Activated T-helper 17 cell treated with anti-CD3 and anti-CD28 coated beads, Interleukin-2, amount 50 U/mL, for 72 hours (primary cell): Measurements from ENCODE around the gene ZNF555. TPM values are rescaled to one million over a fixed set of nuclear protein-coding genes. Genes with fewer than 3 reads are reported as not detected.

Experiments
- ATAC-seq: fragments of 150-1000 bp; cut with Tn5 transposase; replicated peaks from 2 replicates; pipeline ENCODE4 v1.10.0; 2021; ENCODE audit warnings: mild to moderate bottlenecking, moderate library complexity
- H3K27ac Mint-ChIP-seq: one replicate; pipeline ENCODE4 v1.8.0; 2022; ENCODE audit warnings: mixed read lengths
- H3K27me3 Mint-ChIP-seq: one replicate; pipeline ENCODE4 v1.8.0; 2022; ENCODE audit warnings: mixed read lengths
- H3K36me3 Mint-ChIP-seq: one replicate; pipeline ENCODE4 v1.8.0; 2022; ENCODE audit warnings: low read depth, mild to moderate bottlenecking, mixed read lengths
- H3K4me1 Mint-ChIP-seq: one replicate; pipeline ENCODE4 v1.8.0; 2022; ENCODE audit warnings: mixed read lengths
- H3K4me3 Mint-ChIP-seq: one replicate; pipeline ENCODE4 v1.8.0; 2022; ENCODE audit warnings: mild to moderate bottlenecking, mixed read lengths
- H3K9me3 Mint-ChIP-seq: one replicate; pipeline ENCODE4 v1.8.0; 2022; ENCODE audit warnings: mixed read lengths
- total RNA-seq, 2 donors: library from RNA; stranded (reverse); gene quantifications; one replicate each; pipeline ENCODE4 v1.2.3, GENCODE V29; 2022

The ZNF555 gene
- total RNA-seq, 2 donors from 2014 or later = 1.3 to 4.5 TPM

DNA sequence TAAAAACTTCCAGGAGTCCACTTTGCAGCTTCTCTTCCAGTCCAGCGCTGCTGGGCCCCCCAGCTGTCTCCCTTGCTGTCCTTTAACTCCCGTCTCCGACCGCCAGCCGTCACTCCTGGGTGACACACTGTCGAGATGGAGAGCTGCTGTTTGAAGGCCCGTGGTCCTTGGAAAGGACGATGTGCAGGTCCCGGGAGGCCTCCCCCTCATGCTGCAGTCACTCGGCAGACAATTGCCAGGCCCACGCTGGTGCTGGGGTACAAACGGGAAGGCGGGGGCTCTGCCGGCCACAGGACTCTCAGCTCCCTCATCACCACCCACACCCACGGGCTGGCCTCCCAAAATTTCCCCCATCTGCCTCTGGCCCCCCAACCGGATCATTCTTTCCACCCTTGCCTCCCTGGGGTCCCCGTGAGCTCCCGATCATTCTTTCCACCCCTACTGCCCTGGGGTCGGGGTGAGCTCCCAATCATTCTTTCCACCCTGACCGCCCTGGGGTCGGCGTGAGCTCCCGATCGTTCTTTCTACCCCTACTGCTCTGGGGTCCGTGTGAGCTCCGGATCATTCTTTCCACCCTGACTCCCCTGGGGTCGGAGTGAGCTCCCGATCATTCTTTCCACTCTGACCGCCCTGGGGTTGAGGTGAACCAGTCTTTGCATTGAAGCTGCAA lies 37.7 kb upstream of the ZNF555 start:
- Mint-ChIP-seq H3K4me1 (peaks cover 5% of the 10 kb centered on the region), H3K4me3 (no peak overlapping the region), H3K27ac (no peak overlapping the region), H3K36me3 (peaks cover 36% of the 10 kb centered on the region), H3K27me3 (no peaks in the 10 kb centered on the region), H3K9me3 (no peaks in the 10 kb centered on the region)
- ATAC-seq = no peak

DNA sequence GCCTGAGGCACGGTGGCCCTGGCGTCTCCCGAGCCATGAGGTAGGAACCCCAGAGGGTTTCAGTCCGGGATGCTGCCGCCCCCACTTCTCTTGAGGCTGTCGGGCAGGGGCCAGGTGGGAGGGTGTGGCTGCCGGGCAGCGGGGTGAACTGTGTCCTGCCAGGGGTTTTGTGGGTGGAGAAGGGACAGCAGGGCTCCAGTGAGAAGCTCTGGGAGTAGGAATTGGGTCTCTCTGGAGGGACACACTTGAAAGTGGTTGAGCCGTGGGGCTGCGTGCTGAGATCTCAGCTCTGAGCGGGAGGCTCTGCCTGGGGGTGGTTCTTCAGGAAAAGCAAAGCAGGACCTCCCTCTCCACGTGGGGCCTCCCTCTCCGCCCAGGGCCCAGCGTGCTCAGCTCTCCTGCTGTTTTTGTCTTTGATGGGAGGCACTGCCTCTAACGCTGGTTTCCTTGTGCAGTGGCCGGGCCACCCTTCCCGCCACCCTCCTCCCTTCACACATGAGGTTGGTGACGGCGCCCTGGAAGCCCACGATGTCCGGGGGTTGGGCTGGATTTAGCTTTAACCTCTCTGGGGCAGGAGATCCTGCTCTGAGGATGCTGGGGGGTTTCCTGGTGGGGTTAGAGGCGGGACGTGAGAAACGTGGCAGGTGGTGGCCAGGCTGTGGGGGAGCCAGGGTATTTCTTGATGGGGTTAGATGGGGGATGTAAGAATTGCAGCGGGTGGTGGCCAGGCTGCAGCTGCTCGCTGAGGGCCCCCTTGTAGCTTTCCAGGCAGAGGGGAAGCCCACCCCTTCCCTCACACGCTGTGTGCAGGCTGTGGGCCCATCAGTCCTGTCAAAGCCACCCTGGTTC lies 36.9 kb upstream of the ZNF555 start:
- H3K9me3 Mint-ChIP-seq = no peaks in the 10 kb centered on the region
- H3K36me3 Mint-ChIP-seq = peaks cover 44% of the 10 kb centered on the region
- no peak for ATAC-seq
- no peak overlapping the region for H3K4me3 Mint-ChIP-seq
- H3K4me1 Mint-ChIP-seq = peaks cover 5% of the 10 kb centered on the region
- no peaks in the 10 kb centered on the region for H3K27me3 Mint-ChIP-seq
- H3K27ac Mint-ChIP-seq = no peak overlapping the region

DNA sequence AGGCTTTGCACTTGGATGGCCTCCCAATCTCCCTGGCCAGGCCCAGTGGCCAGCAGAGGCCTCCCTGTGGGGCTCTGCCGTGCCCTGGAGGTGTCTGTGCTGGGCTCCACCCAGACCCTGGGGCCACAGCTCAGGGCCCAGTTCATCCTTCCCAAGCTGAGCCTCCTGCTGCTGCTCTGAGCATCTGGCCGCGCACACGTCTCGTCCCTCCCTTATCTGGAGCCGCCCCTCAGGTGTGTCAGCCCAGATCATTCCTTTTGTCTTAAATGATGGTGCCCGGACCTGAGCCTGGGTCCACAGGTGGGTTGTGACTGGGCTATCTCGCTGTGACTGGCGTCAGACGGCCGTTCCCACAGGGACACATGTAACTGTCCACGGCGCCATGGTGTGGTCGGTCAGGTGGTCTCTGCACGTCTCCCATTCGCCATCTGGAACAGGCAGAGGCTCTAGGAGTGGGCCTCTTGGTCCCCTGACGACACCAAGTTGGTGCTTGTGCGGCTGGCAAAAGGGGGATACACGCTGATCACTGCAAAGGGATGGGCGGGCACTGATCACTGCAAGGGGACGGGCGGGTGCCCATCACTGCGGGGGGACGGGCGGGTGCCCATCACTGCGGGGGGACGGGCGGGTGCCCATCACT lies 35.9 kb upstream of the ZNF555 start:
- H3K4me1 Mint-ChIP-seq = peaks cover 5% of the 10 kb centered on the region
- no peak for ATAC-seq
- H3K4me3 Mint-ChIP-seq = no peak overlapping the region
- no peaks in the 10 kb centered on the region for H3K27me3 Mint-ChIP-seq
- H3K27ac Mint-ChIP-seq = no peak overlapping the region
- peaks cover 39% of the 10 kb centered on the region for H3K36me3 Mint-ChIP-seq
- no peaks in the 10 kb centered on the region for H3K9me3 Mint-ChIP-seq

DNA sequence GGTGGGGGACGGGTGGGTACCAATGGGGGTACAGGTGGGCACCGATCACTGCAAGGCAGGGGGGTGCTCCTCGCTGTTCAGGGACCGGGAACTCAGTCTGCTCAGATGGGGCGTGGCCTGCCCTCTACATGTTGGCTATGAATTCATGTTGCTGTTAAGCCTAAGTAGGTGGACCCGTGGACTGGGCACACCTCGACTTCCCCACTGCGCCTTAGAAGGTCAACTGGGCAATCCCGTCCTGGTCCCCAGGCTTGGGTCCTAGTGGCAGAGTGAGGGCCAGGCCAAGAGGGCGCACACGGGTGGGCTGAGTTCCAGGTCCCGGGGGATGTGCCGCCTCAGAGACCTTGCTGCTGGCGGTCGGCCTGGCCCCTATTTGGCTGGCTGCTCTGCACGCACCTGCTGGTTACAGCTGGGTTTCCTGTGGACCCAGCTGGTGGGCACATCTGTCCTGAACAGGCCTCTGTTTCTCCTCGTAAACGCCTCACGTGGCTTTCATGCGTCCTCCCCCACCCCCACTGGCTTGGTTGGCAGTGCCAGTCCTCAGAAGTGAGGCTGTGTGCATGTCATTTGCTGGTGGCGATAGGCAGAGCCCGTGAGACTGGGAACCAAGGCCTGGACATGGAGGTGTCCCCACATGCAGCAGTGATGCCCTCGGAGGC lies 35.2 kb upstream of the ZNF555 start:
- no peak for ATAC-seq
- no peak overlapping the region for H3K4me3 Mint-ChIP-seq

DNA sequence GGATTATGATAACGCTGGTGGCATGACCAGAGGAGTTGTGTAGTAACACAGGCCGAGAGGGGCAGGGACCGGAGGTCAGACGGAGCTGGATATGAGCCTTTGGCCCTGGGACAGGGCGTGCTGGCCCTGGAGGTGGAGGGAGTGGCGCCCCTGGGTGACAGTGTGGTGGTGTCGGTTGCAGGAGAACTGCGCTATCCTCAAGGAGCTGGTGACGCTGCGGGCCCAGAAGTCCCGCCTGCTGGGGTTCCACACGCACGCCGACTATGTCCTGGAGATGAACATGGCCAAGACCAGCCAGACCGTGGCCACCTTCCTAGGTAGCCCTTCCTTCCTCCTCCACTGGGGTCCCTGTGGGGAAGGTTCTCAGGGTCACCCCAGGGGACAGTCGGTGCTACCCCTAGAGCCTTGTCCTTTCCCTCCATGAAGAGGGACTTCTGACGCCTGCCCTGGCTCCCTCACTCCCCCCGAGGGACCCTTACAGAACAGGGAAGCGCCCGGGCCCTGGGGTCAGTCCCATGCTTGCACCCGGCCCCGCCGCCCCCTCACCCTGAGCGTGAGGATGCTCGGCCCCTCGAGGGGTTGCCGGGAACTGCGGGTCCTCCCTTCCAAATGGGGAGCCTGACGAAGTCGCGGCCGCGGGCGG lies 34.4 kb upstream of the ZNF555 start:
- peaks cover 5% of the 10 kb centered on the region for H3K4me1 Mint-ChIP-seq
- H3K4me3 Mint-ChIP-seq = no peak overlapping the region
- no peak for ATAC-seq
- no peaks in the 10 kb centered on the region for H3K9me3 Mint-ChIP-seq
- no peak overlapping the region for H3K27ac Mint-ChIP-seq
- H3K27me3 Mint-ChIP-seq = no peaks in the 10 kb centered on the region
- H3K36me3 Mint-ChIP-seq = peaks cover 36% of the 10 kb centered on the region

More for the DNA sequence above, 35.2 kb upstream of the ZNF555 start:
- H3K27me3 Mint-ChIP-seq = no peaks in the 10 kb centered on the region
- H3K9me3 Mint-ChIP-seq = no peaks in the 10 kb centered on the region
- no peak overlapping the region for H3K27ac Mint-ChIP-seq
- peaks cover 39% of the 10 kb centered on the region for H3K36me3 Mint-ChIP-seq
- peaks cover 5% of the 10 kb centered on the region for H3K4me1 Mint-ChIP-seq

DNA sequence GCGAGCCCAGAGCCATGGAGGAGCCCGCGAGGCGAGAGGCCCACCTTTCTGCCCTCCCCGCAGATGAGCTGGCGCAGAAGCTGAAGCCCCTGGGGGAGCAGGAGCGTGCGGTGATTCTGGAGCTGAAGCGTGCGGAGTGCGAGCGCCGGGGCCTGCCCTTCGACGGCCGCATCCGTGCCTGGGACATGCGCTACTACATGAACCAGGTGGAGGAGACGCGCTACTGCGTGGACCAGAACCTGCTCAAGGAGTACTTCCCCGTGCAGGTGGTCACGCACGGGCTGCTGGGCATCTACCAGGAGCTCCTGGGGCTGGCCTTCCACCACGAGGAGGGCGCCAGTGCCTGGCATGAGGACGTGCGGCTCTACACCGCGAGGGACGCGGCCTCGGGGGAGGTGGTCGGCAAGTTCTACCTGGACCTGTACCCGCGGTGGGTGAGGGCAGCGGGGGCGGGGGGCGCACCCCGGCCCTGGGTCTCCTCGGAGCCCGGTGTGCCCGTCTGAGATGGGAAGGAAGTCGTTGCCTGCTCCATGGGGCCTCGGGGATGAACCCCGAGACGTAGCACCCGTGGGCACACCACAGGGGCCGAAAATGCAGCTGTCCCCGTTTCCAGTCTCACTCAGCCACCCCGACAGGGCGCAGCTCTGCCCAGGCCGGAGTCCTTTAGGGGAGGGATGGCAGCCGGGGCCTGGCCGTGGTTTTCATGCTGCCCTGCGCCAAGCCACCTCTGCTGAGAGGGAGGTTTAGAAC lies 33.7 kb upstream of the ZNF555 start:
- H3K4me1 Mint-ChIP-seq = peaks cover 3% of the 10 kb centered on the region
- no peaks in the 10 kb centered on the region for H3K9me3 Mint-ChIP-seq
- H3K4me3 Mint-ChIP-seq = no peak overlapping the region
- peaks cover 29% of the 10 kb centered on the region for H3K36me3 Mint-ChIP-seq
- H3K27me3 Mint-ChIP-seq = no peaks in the 10 kb centered on the region
- H3K27ac Mint-ChIP-seq = no peak overlapping the region
- no peak for ATAC-seq

DNA sequence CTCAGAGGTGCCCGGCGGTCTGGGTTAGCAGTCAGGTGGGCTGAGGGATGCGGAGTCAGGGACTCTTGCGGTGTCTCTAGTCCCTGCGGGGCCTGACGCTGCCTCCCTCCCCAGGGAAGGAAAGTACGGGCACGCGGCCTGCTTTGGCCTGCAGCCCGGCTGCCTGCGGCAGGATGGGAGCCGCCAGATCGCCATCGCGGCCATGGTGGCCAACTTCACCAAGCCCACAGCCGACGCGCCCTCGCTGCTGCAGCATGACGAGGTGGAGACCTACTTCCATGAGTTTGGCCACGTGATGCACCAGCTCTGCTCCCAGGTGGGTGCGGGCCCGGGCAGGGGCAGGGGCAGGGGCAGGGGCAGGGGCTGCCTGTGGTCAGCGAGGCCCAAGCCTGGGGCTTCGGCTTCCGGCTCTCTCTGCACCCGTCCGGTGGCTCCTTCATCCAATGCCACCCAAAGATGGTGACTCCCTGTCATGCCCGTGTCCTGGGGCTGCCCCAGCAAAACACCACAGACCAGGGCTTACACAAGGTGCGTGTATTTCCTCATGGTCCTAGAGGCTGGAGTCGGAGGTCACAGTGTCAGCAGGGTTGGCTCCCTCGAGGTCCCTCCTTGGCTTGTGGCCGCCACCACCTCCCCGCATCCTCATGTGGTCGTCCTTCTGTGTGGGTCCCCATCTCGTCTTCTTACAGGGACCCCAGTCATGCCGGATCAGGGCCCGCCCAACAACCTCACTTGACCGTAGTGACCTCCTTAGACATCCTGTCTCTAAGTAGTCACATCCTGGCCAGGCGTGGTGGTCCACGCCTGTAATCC lies 32.9 kb upstream of the ZNF555 start:
- Mint-ChIP-seq H3K4me3 (no peak overlapping the region), H3K27ac (no peak overlapping the region), H3K9me3 (no peaks in the 10 kb centered on the region), H3K27me3 (no peaks in the 10 kb centered on the region), H3K36me3 (peaks cover 22% of the 10 kb centered on the region), H3K4me1 (no peaks in the 10 kb centered on the region)
- ATAC-seq = no peak

DNA sequence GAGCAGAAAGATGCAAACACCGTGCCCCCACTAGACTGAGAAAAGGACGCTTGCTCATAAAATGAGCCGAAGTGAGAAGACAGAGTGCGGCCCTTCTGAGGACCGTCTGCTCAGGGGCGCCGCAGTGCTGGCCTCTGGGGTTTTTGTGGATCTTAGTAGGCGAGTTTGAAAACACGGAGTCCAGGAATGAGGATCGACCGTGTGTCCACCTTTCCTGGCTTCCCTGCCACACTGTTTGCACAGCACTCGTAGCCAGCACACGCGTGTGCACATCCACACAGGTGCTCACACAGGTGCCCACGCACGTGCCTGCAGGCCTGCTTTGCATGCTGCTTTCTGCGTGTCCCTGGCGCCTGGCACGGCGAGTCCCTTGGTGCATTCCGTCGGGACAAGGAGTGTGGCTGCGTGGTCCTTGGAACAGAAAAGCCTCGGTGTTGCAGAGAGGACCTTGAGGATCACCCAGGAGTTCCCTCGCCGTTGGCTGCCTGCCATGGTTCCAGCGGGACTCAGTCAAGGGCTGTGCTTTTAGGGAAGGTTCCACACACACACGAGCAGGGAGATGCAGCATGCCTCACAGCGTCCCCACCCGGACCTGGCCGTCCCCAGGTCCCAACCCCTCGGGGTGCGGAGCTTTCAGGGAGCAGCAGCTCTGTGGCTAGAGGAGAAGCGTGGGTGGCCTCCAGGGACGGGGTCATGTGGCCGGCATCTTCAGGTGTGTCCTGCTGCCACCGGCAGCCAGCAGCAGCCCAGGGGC lies 31.7 kb upstream of the ZNF555 start:
- Mint-ChIP-seq H3K4me3 (no peak overlapping the region), H3K27me3 (no peaks in the 10 kb centered on the region), H3K36me3 (peaks cover 12% of the 10 kb centered on the region), H3K27ac (no peak overlapping the region), H3K9me3 (no peaks in the 10 kb centered on the region), H3K4me1 (no peaks in the 10 kb centered on the region)
- ATAC-seq = no peak

DNA sequence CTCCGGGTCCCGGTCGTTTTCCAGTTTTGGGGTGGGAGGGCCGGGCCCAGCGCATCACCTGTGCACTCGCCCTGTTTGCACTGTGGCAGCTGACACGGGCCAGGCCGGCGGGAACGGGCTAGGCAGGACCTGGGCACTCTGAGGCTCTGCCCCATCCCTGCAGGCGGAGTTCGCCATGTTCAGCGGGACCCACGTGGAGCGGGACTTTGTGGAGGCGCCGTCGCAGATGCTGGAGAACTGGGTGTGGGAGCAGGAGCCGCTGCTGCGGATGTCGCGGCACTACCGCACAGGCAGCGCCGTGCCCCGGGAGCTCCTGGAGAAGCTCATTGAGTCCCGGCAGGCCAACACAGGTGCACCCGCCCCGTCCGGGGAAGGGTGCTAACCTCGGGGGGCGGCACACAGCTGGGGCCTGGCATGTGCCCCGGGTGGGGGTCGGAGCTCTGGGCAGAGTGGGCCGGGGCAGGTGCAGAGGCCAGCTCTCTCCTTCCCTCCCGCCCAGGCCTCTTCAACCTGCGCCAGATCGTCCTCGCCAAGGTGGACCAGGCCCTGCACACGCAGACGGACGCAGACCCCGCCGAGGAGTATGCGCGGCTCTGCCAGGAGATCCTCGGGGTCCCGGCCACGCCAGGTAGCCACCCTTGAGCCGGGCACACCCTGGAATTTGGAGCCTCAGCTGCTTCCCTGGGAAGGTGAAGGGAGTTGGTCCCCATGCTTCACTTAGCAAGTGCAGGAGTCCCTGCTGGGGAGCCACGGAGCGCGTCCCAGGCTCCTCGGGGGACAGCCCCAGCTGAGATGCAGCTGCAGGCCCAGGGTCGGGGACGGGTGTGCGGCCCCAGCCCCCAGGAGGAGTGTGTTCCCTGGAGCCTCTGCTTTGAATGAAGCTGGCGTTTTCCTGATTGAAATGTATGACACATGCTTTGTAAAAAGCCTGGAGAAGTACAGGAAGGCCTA lies 30.9 kb upstream of the ZNF555 start:
- H3K27ac Mint-ChIP-seq = no peak overlapping the region
- no peaks in the 10 kb centered on the region for H3K9me3 Mint-ChIP-seq
- peaks cover 12% of the 10 kb centered on the region for H3K36me3 Mint-ChIP-seq
- no peak for ATAC-seq
- no peaks in the 10 kb centered on the region for H3K4me1 Mint-ChIP-seq
- no peak overlapping the region for H3K4me3 Mint-ChIP-seq
- H3K27me3 Mint-ChIP-seq = no peaks in the 10 kb centered on the region

DNA sequence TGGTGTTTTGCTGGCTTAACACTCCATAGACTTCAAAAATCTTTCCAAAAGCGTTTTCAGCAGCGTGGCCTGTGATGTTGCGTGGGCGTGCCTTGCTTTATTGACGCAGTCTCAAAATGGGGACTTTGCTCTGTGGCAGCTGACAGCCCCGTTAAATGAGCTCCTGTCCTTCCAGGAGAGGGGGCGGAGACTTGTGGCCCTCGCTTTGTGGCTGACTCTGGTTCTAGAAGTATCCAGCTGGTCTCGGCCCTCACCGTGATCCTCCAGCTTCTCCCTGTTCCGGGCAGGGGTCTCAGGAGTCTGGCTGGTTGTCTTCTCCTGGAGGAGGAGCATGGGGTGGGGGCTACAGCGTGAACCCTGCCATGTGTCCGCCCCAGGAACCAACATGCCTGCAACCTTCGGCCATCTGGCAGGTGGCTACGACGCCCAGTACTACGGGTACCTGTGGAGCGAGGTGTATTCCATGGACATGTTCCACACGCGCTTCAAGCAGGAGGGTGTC lies 30.0 kb upstream of the ZNF555 start:
- H3K9me3 Mint-ChIP-seq = no peaks in the 10 kb centered on the region
- H3K27ac Mint-ChIP-seq = no peak overlapping the region
- H3K27me3 Mint-ChIP-seq = no peaks in the 10 kb centered on the region
- peaks cover 12% of the 10 kb centered on the region for H3K36me3 Mint-ChIP-seq
- no peak for ATAC-seq
- H3K4me1 Mint-ChIP-seq = no peaks in the 10 kb centered on the region
- H3K4me3 Mint-ChIP-seq = no peak overlapping the region

DNA sequence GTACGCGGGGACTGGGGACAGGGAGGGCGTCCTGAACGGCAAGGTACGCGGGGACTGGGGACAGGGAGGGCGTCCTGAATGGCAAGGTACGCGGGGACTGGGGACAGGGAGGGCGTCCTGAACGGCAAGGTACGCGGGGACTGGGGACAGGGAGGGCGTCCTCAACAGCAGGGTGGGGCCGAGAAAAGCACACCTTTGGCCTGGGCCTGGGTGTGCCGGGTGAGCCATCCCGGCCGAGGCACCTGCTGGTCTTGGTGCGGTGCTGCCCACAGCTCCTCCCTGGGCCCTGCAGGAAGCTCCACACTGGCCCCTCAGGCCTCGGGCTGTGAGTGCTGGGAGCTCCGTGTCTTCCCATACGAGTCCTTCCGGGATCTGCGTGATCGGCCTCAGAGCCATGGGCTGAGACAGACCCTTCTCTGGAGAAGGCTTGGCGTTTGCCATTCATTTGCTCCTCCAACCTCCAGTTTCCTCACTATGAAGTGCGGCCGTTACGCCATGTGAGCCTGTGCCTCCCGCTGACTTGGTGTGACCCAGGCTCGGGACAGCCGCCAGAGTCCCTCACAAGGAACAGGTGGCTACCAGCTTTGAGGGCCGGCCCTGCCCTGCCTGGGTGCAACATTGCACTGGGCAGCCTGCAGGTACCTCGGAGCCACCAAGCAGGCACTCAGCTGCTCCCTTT lies 29.4 kb upstream of the ZNF555 start:
- no peak overlapping the region for H3K27ac Mint-ChIP-seq
- H3K9me3 Mint-ChIP-seq = no peaks in the 10 kb centered on the region
- H3K4me3 Mint-ChIP-seq = no peak overlapping the region
- ATAC-seq = no peak
- peaks cover 12% of the 10 kb centered on the region for H3K36me3 Mint-ChIP-seq
- no peaks in the 10 kb centered on the region for H3K4me1 Mint-ChIP-seq
- H3K27me3 Mint-ChIP-seq = no peaks in the 10 kb centered on the region
